Coronary artery (tissue), 2 donors: Measurements from ENCODE around the gene UCHL3.

Source experiments
- DNase-seq: peaks from one replicate; pipeline ENCODE4 v3.0.0-alpha.2; 2017; ENCODE audit warnings: low spot score
- H3K27ac ChIP-seq, 2 donors: fragments of 200-600 bp; sonication (generic); one replicate each; pipeline ENCODE4 v1.5.1; 2016 to 2019
- H3K4me3 ChIP-seq: fragments of 200-600 bp; sonication (generic); 2 replicates; pipeline ENCODE4 v1.5.1; 2016; ENCODE audit warnings: mild to moderate bottlenecking, moderate library complexity
- CTCF ChIP-seq: fragments of 200-600 bp; sonication (generic); IDR thresholded peaks from one replicate; pipeline ENCODE4 v1.5.1; 2019; ENCODE audit warnings: antibody characterized with exemption

The UCHL3 gene

GRCh38 chr13:75550159-75550567, 572 bp downstream of the UCHL3 start:
- TF ChIP-seq CTCF: no peak
- H3K27ac ChIP-seq: peak overlapping the region; percentile 21 to 69
- peak overlapping the region; percentile 86 for H3K4me3 ChIP-seq
- no peak for DNase-seq

GRCh38 chr13:75554464-75554863, 4.9 kb downstream of the UCHL3 start:
- TF ChIP-seq CTCF: no peak
- DNase-seq: no peak
- Histone ChIP-seq H3K4me3 (no peak overlapping the region), H3K27ac (no peak overlapping the region)

GRCh38 chr13:75554981-75555380, 5.4 kb downstream of the UCHL3 start:
- DNase-seq: no peak
- TF ChIP-seq CTCF: no peak
- H3K4me3 ChIP-seq: no peak overlapping the region
- no peak overlapping the region for H3K27ac ChIP-seq

- Histone ChIP-seq H3K4me3 (no peak overlapping the region), H3K27ac (no peak overlapping the region)
- no peak for TF ChIP-seq CTCF
- DNase-seq: no peak
These were observed 6.2 kb downstream of the UCHL3 start for GRCh38 chr13:75555836-75556235.

GRCh38 chr13:75556961-75557360, 7.4 kb downstream of the UCHL3 start:
- Histone ChIP-seq H3K4me3 (no peak overlapping the region), H3K27ac (no peak overlapping the region)
- no peak for DNase-seq
- no peak for TF ChIP-seq CTCF

GRCh38 chr13:75558145-75558840, 8.7 kb downstream of the UCHL3 start:
- no peak overlapping the region for H3K4me3 ChIP-seq
- H3K27ac ChIP-seq: no peak overlapping the region
- no peak for TF ChIP-seq CTCF
- DNase-seq: no peak

GRCh38 chr13:75566658-75567057, 17.1 kb downstream of the UCHL3 start:
- no peak for DNase-seq
- no peak for TF ChIP-seq CTCF
- Histone ChIP-seq H3K4me3 (no peak overlapping the region), H3K27ac (no peak overlapping the region)
